ENCODE measurements around the gene KIF5A.

Gene KIF5A

GRCh38 chr12:57520053-57520818, 29.6 kb upstream of the KIF5A start, which contains the start of gene DDIT3:
Gene DDIT3, minus strand, starts transcription at chr12:57520514. Its CDS starts 3,108 bp downstream, at chr12:57517406.
- peak; percentile 97 for DNase-seq

GRCh38 chr12:57521525-57522010, 28.3 kb upstream of the KIF5A start:
- DNase-seq, result no peak

GRCh38 chr12:57522011-57522886, 27.6 kb upstream of the KIF5A start, which contains the start of gene MBD6:
Gene MBD6, plus strand, starts transcription at chr12:57522824. Its CDS starts 1,480 bp downstream, at chr12:57524304.
- DNase-seq, result peak; percentile 55

GRCh38 chr12:57522887-57523705, 26.7 kb upstream of the KIF5A start:
- no peak for DNase-seq

- DNase-seq, result no peak
Observed at GRCh38 chr12:57523706-57524614, 25.9 kb upstream of the KIF5A start.

DNA sequence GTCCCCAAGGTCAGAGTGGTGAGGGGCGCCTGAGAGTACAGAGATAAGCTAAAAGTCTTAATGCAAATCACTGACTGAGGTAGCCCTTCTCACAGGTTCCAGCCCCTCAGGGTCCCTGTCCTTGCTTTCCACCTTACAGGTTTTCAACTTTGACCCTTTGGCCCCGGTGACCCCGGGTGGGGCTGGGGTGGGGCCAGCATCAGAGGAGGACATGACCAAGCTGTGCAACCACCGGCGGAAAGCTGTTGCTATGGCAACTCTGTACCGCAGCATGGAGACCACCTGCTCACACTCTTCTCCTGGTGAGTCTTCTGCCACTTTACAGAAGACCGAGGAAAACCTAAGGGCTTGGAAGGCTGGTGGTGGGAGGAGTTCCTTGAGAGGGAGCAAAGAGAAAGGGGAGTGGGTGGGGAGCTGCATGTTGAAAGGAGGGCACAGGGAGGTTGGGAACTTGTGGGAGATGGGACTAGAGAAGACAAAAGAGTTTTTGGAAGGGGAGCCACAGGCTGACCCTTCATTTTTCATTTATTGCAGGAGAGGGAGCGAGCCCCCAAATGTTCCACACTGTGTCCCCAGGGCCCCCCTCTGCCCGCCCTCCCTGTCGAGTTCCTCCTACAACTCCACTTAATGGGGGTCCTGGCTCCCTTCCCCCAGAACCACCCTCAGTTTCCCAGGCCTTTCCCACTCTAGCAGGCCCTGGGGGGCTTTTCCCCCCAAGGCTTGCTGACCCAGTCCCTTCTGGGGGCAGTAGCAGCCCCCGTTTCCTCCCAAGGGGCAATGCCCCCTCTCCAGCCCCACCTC, 24.8 kb upstream of the KIF5A start:
- DNase-seq, result no peak

- DNase-seq, result no peak
Observed at GRCh38 chr12:57525615-57526383, 24.0 kb upstream of the KIF5A start.

DNA sequence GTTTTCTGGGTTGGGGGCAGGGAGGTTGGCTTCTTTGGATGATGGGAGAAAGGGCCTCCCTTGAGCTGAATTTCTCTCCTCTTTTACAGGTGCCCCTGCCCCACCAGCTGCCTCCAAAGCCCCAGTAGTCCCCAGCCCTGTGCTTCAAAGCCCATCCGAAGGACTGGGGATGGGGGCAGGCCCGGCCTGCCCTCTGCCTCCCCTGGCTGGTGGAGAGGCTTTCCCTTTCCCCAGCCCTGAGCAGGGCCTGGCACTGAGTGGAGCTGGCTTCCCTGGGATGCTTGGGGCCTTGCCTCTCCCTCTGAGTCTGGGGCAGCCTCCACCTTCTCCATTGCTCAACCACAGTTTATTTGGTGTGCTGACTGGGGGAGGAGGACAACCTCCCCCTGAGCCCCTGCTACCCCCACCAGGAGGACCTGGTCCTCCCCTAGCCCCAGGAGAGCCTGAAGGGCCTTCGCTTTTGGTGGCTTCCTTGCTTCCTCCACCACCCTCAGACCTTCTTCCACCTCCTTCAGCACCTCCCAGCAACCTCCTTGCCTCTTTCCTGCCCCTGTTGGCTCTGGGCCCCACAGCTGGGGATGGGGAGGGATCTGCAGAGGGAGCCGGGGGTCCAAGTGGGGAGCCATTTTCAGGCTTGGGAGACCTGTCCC, 23.2 kb upstream of the KIF5A start:
- DNase-seq, result no peak

- DNase-seq, result no peak
Observed at GRCh38 chr12:57527184-57527583, 22.7 kb upstream of the KIF5A start.

- DNase-seq, result no peak
Observed at GRCh38 chr12:57528176-57528575, 21.7 kb upstream of the KIF5A start.

GRCh38 chr12:57528831-57529555, 20.9 kb upstream of the KIF5A start:
- no peak for DNase-seq

DNA sequence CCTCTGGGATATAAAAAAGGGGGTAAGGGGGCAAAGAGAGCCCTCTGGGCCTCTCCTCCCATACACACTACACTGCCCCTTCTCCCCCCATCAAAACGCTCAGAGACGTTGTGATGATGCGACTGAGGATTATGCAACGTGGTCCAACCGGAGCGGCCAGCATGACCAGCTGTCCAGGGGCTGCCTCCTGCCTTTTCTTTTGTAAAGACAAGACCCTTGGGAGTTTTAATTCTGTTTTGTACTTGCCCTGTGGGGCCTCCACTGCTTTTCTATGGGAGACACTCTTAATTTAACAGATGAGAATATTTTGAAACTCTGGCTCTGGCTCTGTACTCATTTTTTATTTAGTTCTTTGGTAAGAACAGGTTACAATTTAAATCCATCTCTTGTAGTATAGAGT, 20.0 kb upstream of the KIF5A start:
- DNase-seq, result no peak

DNA sequence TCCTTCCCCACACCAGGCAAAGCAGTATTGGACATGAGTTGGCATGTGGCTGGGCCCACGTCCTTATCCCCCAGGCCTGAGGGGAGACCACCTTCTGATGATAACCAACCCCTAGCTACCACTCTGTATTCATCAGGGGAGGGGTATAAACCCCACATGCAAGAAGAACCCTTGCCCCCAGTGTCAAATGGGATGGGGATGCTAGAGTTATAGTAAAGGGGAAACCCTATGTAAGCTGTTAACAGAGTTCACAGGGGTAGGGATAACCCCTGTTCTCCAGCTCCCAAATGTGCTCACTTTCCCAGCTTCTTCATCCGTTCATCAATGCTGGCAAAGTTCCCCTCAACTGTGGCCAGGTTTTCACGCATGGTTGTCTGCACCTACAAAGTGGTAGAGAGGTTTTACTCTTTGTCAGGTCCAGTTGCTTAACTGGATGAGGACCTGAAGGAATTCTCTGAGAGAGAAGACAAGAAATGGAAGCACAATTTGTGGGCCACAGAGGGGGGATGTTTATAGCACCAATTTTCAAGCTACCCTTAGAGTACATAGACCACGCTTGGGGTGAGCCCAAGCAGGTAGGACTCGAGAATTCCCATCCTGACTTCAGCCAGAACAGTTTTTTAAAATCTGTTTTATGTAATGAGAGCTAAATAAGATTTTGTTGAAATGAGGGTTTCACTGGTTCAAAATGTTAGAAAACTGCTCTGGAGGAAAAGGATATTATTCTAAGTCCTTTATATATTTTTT, 19.3 kb upstream of the KIF5A start:
- no peak for DNase-seq

DNA sequence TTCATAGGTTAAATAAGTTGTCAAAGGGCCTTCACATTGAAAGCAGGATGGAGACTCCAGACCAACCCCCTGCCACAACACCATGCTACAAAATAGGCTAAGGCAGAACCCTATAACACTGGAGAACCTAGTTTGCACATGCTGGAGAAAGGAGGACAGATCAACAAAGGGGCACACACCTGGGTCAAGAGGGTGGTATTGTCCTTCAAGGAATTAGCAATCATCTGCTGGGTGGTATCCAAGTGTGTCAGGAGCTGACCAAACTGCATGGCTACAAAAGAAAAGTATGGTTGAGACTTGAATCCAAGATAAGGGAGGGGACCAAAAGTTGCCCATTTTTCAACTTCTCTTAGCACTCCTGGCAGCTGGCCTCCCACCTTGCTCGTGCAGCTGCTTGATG, 18.0 kb upstream of the KIF5A start:
- no peak for DNase-seq

- DNase-seq, result no peak
Observed at GRCh38 chr12:57533108-57533507, 16.7 kb upstream of the KIF5A start.

DNA sequence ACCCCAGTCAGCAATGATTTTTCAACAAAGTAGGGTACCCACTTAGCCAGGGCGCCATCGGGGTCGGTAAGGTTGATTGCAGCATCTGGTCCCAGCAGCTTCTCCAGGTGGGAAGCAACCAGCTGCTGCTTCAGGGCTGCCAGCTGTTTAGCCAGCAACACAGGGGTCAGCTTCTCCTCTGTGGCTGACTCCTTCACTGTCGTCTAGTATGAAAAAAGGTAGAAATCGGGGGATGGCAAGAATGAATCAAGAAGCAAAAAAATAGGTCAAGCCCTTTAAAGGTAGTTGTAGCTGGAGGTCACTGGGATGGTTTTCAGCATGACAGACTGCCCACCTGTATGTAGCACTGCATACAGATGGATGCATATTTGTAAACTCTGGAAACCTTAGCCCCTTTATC, 15.6 kb upstream of the KIF5A start:
- no peak for DNase-seq

DNA sequence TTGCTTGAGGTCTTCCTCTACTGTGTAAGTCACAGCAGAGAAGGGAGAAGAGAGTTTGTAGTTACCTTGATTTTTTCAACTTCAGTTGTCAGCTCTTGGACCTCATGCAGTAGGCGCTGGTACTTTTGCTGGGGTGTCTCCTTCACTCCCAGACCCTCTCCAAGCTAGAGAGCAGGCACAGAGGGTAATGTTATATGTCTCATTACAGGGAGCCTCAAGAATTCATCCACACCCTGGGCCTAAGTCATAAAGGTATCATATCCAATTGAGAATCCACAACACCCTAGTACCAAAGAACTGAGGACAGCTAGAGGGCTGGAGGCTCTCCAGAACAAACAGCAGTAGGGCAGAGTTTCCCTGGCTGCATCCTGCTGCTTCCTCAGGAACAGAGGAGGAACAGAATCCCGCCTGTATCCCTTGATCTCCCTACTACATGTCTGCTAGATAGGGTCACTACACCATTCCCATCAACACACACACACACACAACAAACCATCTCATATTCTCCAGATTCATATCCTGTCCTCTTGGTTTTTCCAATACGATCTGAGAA, 14.8 kb upstream of the KIF5A start:
- no peak for DNase-seq
